ENCODE data around the gene ST6GAL1.

ST6GAL1 gene

GRCh38 chr3:187086831-187087230 lies 156.5 kb downstream of the ST6GAL1 start:
- TF ChIP-seq, protein P1, sequence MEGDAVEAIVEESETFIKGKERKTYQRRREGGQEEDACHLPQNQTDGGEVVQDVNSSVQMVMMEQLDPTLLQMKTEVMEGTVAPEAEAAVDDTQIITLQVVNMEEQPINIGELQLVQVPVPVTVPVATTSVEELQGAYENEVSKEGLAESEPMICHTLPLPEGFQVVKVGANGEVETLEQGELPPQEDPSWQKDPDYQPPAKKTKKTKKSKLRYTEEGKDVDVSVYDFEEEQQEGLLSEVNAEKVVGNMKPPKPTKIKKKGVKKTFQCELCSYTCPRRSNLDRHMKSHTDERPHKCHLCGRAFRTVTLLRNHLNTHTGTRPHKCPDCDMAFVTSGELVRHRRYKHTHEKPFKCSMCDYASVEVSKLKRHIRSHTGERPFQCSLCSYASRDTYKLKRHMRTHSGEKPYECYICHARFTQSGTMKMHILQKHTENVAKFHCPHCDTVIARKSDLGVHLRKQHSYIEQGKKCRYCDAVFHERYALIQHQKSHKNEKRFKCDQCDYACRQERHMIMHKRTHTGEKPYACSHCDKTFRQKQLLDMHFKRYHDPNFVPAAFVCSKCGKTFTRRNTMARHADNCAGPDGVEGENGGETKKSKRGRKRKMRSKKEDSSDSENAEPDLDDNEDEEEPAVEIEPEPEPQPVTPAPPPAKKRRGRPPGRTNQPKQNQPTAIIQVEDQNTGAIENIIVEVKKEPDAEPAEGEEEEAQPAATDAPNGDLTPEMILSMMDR (IDR thresholded peaks at IDR 0.05; ENCODE audit: low read depth, low read length): no peak
- H3K4me3 ChIP-seq (replicated peaks in 1 of 2; ENCODE audit: low read depth in 2 of 2, low read length in 2 of 2): no peak overlapping the region
- no peak for DNase-seq (ENCODE audit: low read depth in 2 of 2)

- no peak overlapping the region for H3K4me3 ChIP-seq (replicated peaks in 1 of 2; ENCODE audit: low read depth in 2 of 2, low read length in 2 of 2)
- TF ChIP-seq, protein P1 (IDR thresholded peaks at IDR 0.05; ENCODE audit: low read depth, low read length): no peak
- no peak for DNase-seq (ENCODE audit: low read depth in 2 of 2)
These were observed 158.4 kb downstream of the ST6GAL1 start for GRCh38 chr3:187088701-187089100.

- no peak overlapping the region for H3K4me3 ChIP-seq (replicated peaks in 1 of 2; ENCODE audit: low read depth in 2 of 2, low read length in 2 of 2)
- DNase-seq (ENCODE audit: low read depth in 2 of 2): no peak
- TF ChIP-seq, protein P1 (IDR thresholded peaks at IDR 0.05; ENCODE audit: low read depth, low read length): no peak
These were observed 163.0 kb downstream of the ST6GAL1 start for GRCh38 chr3:187093320-187093719.

GRCh38 chr3:187098923-187099512 lies 168.7 kb downstream of the ST6GAL1 start:
- TF ChIP-seq, protein P1 (IDR thresholded peaks at IDR 0.05; ENCODE audit: low read depth, low read length): no peak
- no peak overlapping the region for H3K4me3 ChIP-seq (replicated peaks in 1 of 2; ENCODE audit: low read depth in 2 of 2, low read length in 2 of 2)
- DNase-seq (ENCODE audit: low read depth in 2 of 2): no peak

- DNase-seq (ENCODE audit: low read depth in 2 of 2): peak; percentile 77 to 90
- TF ChIP-seq, protein P1 (IDR thresholded peaks at IDR 0.05; ENCODE audit: low read depth, low read length): no peak
- peak overlapping the region; percentile 28 to 43 for H3K4me3 ChIP-seq (replicated peaks in 1 of 2; ENCODE audit: low read depth in 2 of 2, low read length in 2 of 2)
These were observed 171.1 kb downstream of the ST6GAL1 start for GRCh38 chr3:187101184-187102072.

- TF ChIP-seq, protein P1 (IDR thresholded peaks at IDR 0.05; ENCODE audit: low read depth, low read length): no peak
- peak overlapping the region; percentile 28 to 43 for H3K4me3 ChIP-seq (replicated peaks in 1 of 2; ENCODE audit: low read depth in 2 of 2, low read length in 2 of 2)
- DNase-seq (ENCODE audit: low read depth in 2 of 2): no peak
These were observed 171.8 kb downstream of the ST6GAL1 start for GRCh38 chr3:187102073-187102634.

All from cardiac fibroblast (primary cell).